ENCODE data around the gene ADK.
"Not testable (repeated sequence)": the region's sequence is repeated elsewhere in the genome, so short reads cannot be mapped to it uniquely, and the experiment has no call there.

Gene ADK

GRCh38 chr10:74187237-74187636 lies 36.2 kb downstream of the ADK start:
- no peak for DNase-seq

- DNase-seq = not testable (repeated sequence)
These were observed 37.6 kb downstream of the ADK start for GRCh38 chr10:74188617-74189016.

GRCh38 chr10:74189999-74190421 lies 39.0 kb downstream of the ADK start:
- DNase-seq = peak; percentile 66

- no peak for DNase-seq
These were observed 39.5 kb downstream of the ADK start for GRCh38 chr10:74190494-74190893.

GRCh38 chr10:74194545-74194944 lies 43.5 kb downstream of the ADK start:
- DNase-seq = no peak

GRCh38 chr10:74194999-74195398 lies 44.0 kb downstream of the ADK start:
- no peak for DNase-seq

GRCh38 chr10:74199315-74199714 lies 48.3 kb downstream of the ADK start:
- DNase-seq = no peak

- no peak for DNase-seq
These were observed 51.3 kb downstream of the ADK start for GRCh38 chr10:74202356-74202755.

- DNase-seq = no peak
These were observed 55.7 kb downstream of the ADK start for GRCh38 chr10:74206746-74207145.

GRCh38 chr10:74207691-74208480 lies 56.9 kb downstream of the ADK start:
- DNase-seq = no peak

- DNase-seq = no peak
These were observed 58.0 kb downstream of the ADK start for GRCh38 chr10:74208997-74209396.

GRCh38 chr10:74213019-74213418 lies 62.0 kb downstream of the ADK start:
- DNase-seq = no peak

GRCh38 chr10:74213571-74214162 lies 62.6 kb downstream of the ADK start:
- no peak for DNase-seq

GRCh38 chr10:74217110-74217509 lies 66.1 kb downstream of the ADK start:
- not testable (repeated sequence) for DNase-seq

GRCh38 chr10:74222467-74222866 lies 71.4 kb downstream of the ADK start:
- not testable (repeated sequence) for DNase-seq

- peak; percentile 38 for DNase-seq
These were observed 72.9 kb downstream of the ADK start for GRCh38 chr10:74223755-74224529.

- peak; percentile 58 for DNase-seq
These were observed 76.8 kb downstream of the ADK start for GRCh38 chr10:74227697-74228424.

- DNase-seq = peak; percentile 3
These were observed 80.4 kb downstream of the ADK start for GRCh38 chr10:74231375-74231774.

- DNase-seq = no peak
These were observed 82.3 kb downstream of the ADK start for GRCh38 chr10:74233281-74233680.

- DNase-seq = peak; percentile 37
These were observed 83.5 kb downstream of the ADK start for GRCh38 chr10:74234569-74234968.

GRCh38 chr10:74238031-74238431 lies 87.0 kb downstream of the ADK start:
- DNase-seq = no peak

GRCh38 chr10:74238516-74238915 lies 87.5 kb downstream of the ADK start:
- DNase-seq = no peak

- DNase-seq = no peak
These were observed 92.0 kb downstream of the ADK start for GRCh38 chr10:74243067-74243466.

Measured in kidney glomerular epithelial cell (primary cell).